ENCODE data around the gene CCL14.
"Not testable (repeated sequence)": the region's sequence is repeated elsewhere in the genome, so short reads cannot be mapped to it uniquely, and the experiment has no call there.

Gene CCL14

DNA sequence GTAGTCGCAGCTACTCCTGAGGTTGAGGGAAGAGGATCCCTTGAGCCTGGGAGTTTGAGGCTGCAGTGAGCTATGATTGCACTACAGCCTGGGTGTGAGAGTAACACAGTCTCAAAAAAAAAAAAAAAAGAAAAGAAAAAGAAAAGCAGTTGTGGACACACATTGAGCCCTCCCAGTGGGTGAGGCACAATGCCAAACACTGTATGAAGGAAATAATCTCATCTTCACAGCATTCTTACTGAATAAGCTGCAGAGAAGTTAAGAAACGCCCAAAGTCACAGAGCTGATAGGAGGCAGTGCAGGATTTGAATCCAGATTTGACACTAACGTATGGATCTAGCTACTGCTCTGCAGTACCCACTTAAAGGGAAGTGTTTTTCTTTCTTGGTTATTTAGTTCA lies 37.1 kb downstream of the CCL14 start:
- no peak overlapping the region for H3K27ac ChIP-seq
- H3K4me3 ChIP-seq: no peak overlapping the region

DNA sequence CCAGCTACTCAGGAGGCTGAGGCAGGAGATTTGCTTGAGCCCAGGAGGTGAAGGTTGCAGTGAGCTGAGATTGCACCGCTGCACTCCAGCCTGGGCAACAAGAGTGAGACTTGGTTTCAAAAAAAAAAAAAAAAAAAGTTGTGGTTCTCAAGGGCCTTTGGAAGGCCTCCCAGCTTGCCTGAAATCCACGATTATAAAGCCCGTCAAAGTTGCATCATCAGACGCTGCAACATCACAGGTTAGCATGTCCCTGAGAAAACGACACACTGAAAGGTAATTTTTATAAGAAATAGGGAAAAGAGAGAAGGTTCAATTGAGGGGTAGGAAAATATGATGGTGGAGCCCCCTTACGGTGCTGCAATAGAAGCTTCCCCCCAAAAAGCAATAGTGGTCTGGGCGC lies 38.4 kb downstream of the CCL14 start:
- Histone ChIP-seq H3K4me3 (no peak overlapping the region), H3K27ac (no peak overlapping the region)

GRCh38 chr17:35947156-35947585 lies 39.4 kb downstream of the CCL14 start:
- H3K4me3 ChIP-seq: no peak overlapping the region
- no peak overlapping the region for H3K27ac ChIP-seq

- Histone ChIP-seq H3K4me3 (no peak overlapping the region), H3K27ac (no peak overlapping the region)
These were observed 42.4 kb downstream of the CCL14 start for GRCh38 chr17:35944151-35944550.

- Histone ChIP-seq H3K27ac (no peak within 1 kb of the TSS), H3K4me3 (no peak within 1 kb of the TSS)
These were observed 43.0 kb downstream of the CCL14 start, which contains the start of gene LYZL6 for GRCh38 chr17:35943537-35943936. LYZL6 (minus strand) TSS chr17:35943713; CDS start chr17:35939356, 4,357 bp downstream.

DNA sequence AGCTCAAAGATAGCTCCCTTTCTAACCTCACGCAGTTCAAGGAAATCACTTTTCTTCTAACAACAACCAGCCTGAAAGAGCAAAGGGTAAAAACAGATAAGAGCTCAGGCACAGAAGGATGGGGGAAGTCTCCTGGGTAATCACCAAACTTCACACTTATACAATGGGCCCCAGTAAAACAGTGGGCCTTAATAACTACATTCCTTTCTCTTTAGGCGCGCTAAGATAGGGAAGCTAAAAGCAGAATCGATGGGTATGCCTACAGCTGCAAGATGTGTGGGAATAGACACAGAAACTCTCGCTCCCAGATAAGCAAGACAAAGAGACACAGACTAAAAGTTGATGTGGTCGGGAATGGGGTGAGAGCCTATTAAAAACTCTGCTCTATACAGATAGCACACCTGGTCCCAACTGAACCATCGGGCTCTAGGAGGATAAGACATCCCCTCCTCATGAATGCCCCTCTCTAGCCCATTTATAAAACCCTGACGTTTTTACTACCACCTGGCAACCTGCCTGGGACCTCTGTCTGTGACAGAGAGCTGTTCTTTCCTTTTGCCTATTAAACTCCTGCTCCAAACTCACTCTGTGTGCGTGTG lies 43.8 kb downstream of the CCL14 start:
- Histone ChIP-seq H3K4me3 (no peak overlapping the region), H3K27ac (no peak overlapping the region)

DNA sequence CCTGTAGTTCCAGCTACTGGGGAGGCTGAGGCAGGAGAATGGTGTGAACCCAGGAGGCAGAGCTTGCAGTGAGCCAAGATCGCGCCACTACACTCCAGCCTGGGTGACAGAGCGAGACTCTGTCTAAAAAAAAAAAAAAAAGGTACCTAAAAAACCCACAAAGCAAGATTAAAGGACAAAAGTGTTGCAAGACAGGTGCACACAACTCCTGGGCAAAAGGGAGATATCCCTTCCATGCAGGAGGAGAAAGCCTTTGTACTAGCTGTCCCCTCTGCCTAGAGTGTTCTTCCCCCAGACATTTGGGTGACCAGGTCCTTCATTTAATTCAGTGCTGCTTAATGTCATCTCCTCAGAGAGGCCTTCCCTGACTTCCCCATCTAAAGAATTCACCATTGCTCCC lies 48.0 kb downstream of the CCL14 start:
- not testable (repeated sequence) for H3K27ac ChIP-seq, H3K4me3 ChIP-seq

DNA sequence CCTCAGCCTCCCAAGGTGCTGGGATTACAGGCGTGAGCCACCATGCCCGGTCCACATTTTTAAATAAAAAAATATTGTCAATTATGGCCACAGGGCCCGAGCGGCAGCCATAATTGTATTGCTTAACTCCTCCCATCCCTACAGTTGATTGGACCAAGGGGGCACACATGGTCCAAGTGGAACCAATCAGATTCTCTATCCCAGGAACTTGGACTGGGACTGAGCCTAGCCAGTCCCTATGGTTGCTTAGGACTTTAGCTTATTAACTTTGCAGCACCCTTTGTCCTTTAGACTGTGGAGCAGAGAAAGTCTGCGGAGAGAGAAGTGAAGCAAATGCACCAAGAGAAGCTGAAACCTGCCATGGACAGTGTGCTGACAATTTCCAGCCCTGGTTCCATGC lies 50.5 kb downstream of the CCL14 start:
- Histone ChIP-seq H3K27ac (no peak overlapping the region), H3K4me3 (no peak overlapping the region)

DNA sequence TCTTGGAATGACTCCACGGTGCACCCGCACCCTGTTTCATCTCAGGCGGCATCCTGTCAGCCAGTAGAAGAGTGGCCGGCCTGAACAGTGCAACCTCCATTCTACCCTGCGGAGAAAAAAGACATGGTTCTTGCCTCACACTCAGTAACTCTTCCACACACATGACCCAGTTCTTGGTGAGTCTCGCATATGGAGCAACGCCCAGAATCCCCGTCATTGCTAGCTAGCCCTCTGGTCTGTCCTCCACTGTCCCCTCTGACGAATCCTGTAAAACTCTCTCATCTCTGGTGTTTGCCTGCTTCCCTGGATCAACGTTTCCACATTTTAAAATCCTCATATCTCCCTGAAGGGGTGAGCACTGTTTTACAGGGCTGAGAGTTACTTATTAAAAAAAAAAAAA lies 51.8 kb downstream of the CCL14 start:
- no peak overlapping the region for H3K27ac ChIP-seq
- H3K4me3 ChIP-seq: no peak overlapping the region

All from skin epidermis (tissue), 12 donors.